Measurements from ENCODE around the gene C16orf96.

DNA sequence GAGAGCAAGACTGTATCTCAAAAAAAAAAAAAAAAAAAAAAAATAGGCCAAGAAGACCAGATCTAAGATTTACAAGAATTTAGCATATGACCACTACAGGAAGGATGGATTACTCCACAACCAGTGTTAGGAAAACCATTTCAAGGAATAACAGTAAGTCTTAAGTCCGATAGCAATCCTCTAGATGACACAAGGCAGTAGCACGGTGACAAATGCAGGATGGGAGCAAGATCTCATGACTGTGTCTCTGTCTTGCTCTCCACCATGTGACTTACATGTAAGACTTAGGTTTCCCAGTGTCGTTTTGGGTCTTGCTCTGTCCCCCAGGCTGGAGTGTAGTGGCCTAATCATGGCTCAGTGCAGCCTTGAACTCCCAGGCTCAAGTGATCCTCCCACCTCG, 27.8 kb downstream of the C16orf96 start:
- TF ChIP-seq, protein P1, sequence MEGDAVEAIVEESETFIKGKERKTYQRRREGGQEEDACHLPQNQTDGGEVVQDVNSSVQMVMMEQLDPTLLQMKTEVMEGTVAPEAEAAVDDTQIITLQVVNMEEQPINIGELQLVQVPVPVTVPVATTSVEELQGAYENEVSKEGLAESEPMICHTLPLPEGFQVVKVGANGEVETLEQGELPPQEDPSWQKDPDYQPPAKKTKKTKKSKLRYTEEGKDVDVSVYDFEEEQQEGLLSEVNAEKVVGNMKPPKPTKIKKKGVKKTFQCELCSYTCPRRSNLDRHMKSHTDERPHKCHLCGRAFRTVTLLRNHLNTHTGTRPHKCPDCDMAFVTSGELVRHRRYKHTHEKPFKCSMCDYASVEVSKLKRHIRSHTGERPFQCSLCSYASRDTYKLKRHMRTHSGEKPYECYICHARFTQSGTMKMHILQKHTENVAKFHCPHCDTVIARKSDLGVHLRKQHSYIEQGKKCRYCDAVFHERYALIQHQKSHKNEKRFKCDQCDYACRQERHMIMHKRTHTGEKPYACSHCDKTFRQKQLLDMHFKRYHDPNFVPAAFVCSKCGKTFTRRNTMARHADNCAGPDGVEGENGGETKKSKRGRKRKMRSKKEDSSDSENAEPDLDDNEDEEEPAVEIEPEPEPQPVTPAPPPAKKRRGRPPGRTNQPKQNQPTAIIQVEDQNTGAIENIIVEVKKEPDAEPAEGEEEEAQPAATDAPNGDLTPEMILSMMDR (IDR thresholded peaks at IDR 0.05), result no peak
- TF ChIP-seq POLR2A (IDR thresholded peaks at IDR 0.05), result no peak
